Measurements from ENCODE around the gene FLYWCH2.

GRCh38 chr16:2882650-2883457 is at the start of gene FLYWCH2:
- TF ChIP-seq CTCF (IDR thresholded peaks at IDR 0.05): peak in 2 of 3 experiments; percentile 22 to 46
- TF ChIP-seq POLR2A (IDR thresholded peaks at IDR 0.05): peak; percentile 15

All from testis (tissue), 2 donors.